Left kidney (tissue), 2 donors: ENCODE measurements around the gene PREX1. TPM values are rescaled to one million over a fixed set of nuclear protein-coding genes. Genes with fewer than 3 reads are reported as not detected.

Experiments used
- DNase-seq: peaks from one replicate; pipeline ENCODE4 v3.0.0-alpha.2; 2013
- polyA plus RNA-seq: library from polyadenylated mRNA; unstranded; fragments of 120-200 nt; gene quantifications from one replicate; pipeline ENCODE4 v1.2.1, GENCODE V29; 2013; ENCODE audit not compliant: insufficient read length

PREX1 gene
- polyA plus RNA-seq, 1 donor, result 11.7 TPM

GRCh38 chr20:48698507-48699267 is 129.1 kb downstream of the PREX1 start:
- DNase-seq, result no peak

DNA sequence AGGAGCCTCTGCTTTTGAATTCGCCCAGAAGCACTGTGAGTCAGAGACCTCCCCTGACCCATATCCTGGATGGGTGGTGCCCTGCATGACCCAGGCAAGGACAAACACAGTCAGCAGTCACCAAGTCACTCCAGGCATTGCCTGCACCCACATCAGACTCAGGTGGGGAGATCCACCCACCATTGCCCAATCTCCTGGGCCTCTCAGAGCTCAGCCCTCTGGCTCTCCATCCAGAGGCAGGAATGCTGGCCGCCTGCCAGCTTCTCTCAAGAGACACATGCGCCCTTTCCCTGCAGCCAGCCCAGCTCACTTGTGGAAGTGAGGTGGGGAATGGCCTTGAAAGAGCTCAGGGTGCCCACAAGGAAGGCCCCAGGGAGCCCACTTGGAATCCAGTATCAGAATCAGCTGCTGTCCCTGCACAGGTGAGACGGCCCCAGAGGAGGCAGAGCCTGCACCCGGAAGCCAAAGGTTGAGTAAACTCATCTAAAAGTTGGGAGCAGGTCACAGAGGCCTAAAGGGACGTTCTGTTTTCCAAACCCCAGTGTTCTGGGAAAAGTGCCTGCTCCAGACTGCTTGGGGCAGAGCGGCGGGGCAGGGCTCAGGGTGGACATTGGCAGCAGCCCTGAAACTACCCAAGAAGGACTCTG is 129.8 kb downstream of the PREX1 start:
- DNase-seq, result peak; percentile 38

- DNase-seq, result no peak
Observed at GRCh38 chr20:48696671-48697070, 131.1 kb downstream of the PREX1 start.

- no peak for DNase-seq
Observed at GRCh38 chr20:48695738-48696137, 132.1 kb downstream of the PREX1 start.

DNA sequence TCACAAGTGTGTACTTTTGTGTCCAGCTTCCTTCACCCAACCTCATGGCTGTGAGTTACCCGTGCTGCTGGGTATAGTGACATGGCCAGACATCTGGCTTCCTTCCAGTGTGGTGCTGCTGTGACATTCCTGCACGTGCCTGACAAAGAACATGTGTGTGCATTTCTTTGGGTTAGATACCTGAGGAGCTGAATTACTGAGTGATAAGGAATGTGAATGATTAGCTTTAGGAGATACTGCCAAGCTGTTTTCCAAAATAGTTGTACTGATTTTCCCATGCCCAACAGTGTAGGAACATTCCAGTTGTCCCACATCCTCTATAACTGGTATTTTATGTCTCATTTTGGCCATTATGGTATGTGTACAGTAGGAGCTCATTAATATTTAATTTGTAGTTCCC is 132.5 kb downstream of the PREX1 start:
- DNase-seq, result no peak

DNA sequence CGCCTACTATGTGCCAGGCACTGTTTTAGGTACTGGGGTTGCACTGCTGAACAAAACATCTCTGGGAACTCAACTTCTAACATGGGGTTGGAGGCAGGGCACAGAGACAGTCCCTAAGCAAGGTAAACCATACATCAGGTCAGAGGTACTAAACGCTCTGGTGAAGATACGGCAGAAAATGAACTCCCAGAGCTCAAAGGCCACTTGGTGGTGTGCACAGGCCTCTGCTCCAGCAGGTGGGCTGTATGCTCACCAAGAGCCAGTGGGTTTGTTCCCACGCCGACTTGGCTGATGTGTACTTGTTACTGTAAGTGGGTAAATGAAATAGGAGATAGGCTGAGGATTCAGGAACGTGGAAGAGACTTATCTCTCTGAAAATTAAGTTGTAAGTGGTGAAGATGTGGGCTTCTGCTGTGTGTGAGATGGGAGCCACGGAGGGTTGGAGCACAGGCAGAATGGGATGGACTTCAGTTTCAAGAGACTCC is 133.4 kb downstream of the PREX1 start:
- no peak for DNase-seq

DNA sequence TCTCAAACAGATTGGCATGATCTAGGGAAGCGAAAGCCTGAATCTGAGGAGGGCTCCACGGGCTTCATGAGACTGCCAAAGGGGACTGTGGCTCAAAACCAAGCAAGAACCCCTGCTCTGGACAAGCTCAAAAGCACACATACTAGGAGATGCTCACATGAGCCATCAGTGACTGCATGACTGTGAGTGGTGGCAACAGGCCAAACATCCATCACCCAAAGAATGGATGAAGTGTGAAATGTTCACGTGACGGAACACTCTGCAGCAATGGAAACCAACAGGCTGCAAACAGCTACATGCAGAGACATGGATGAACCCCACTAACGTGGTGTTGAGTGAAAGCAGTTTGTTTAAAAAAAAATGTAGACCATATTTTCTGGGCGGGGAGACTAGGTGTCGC is 136.3 kb downstream of the PREX1 start:
- DNase-seq, result no peak

DNA sequence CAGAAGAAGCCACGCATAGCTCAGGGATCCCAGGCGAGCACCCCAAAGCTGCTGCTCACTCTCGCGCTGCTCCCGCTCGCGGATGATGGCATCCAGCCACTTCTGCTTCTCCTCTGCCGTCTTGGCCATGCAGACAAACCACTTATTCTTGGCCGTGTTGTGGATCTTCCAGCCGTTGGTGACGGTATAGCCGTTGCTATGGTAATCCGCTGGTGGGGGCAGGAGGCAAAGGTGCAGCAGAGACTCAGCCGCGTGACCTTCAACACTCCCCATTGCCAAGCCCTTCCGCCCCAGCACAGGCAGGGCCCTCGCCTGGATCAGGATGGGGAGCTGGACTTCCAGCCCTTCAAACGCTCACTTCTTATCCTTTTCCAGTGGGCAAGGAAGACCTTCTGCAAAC is 136.9 kb downstream of the PREX1 start:
- no peak for DNase-seq

GRCh38 chr20:48689874-48690571 is 137.8 kb downstream of the PREX1 start:
- no peak for DNase-seq

GRCh38 chr20:48689388-48689787 is 138.4 kb downstream of the PREX1 start:
- DNase-seq, result no peak

- DNase-seq, result no peak
Observed at GRCh38 chr20:48688579-48688978, 139.2 kb downstream of the PREX1 start.

- DNase-seq, result no peak
Observed at GRCh38 chr20:48687117-48687800, 140.5 kb downstream of the PREX1 start.

DNA sequence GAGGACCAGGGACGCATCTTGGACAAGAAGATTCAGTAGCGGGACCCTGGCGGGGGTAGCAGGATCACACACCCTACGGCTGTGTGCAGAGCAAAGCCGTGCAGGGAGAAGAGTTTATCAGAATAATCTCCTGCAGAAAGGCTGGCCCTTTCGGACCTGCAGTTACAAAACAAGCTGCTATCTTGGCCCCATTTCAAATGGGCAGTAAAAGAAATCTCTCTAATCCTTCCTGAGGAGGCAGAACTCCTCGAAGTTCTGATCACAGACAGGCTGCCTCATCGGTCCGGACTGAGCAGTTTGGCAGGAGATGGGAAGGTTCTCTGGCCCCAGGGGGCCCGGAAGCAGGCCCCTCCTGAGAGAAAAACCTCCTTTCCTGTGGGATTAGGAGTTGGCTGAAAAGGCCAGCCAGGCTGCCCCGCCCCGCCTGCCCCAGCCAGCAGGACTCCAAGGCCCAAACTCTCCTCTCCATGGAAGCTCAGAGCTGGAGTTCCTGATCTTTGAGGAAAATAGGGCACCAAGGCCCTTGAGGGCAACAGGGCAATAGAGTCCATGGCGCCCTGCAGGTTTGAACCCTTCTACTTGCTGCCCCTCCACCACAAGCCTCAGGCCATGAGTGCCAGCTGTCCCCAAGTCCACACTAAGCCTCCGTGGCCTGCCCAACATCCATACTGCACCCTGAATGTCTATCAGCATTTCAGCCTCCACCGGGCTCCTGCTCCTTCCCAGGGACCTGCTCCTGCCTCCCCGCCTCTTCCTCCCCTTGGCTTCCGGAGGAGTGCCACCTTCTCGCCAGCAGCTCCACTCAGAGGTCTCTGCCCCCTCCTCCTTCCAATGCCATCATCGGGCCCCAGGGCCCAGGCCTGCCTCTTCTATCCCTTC is 141.3 kb downstream of the PREX1 start:
- DNase-seq, result no peak

- DNase-seq, result no peak
Observed at GRCh38 chr20:48685300-48685699, 142.5 kb downstream of the PREX1 start.

DNA sequence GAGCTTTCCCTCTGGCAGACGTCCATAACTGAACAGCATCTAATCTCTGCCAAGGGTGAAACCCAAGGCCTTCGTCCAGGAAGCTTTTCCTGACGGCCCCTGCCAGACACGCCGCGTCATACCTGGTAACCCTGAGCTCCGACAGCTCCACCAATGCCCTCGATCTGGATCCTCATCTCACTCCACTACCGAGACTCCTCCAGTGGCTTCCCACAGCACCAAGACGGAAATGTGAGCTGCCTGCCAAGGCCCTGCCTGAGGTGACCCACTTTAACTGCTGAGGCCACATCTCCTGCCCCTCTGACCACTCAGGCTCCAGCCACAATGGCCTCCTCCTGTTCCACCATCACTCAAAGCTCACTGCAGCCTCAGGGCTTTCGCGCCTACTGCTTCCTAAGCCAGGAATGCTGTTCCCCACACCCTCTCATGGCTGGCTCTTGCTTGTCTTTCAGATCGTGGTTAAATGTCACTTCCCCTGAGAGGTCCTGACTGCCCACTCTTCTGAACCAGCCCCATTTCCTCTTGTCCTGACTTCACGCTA is 143.2 kb downstream of the PREX1 start:
- no peak for DNase-seq

- DNase-seq, result no peak
Observed at GRCh38 chr20:48683467-48684175, 144.2 kb downstream of the PREX1 start.

- DNase-seq, result peak; percentile 91
Observed at GRCh38 chr20:48682529-48683363, 145.1 kb downstream of the PREX1 start.

- DNase-seq, result no peak
Observed at GRCh38 chr20:48681873-48682426, 145.8 kb downstream of the PREX1 start.

GRCh38 chr20:48681201-48681872 is 146.5 kb downstream of the PREX1 start:
- DNase-seq, result no peak
